Esophagus squamous epithelium (tissue), 4 donors: ENCODE data around the gene PRKRIP1.
"Not testable (repeated sequence)": the region's sequence is repeated elsewhere in the genome, so short reads cannot be mapped to it uniquely, and the experiment has no call there.

Experiments used
- POLR2A ChIP-seq, 4 donors: fragments of 450-650 bp; IDR thresholded peaks; one replicate each; pipeline ENCODE4 v1.6.1; 2017; ENCODE audit warnings: antibody characterized with exemption in 4 of 4, mild to moderate bottlenecking in 4 of 4, moderate library complexity in 3 of 4
- TF ChIP-seq, protein P1 (sequence below), 6 experiments: fragments of 450-650 bp in 4 of 6; fragments of 200-600 bp in 2 of 6; sonication (generic) in 2 of 6; IDR thresholded peaks; one replicate each; pipeline ENCODE4 v1.5.1; 2016 to 2019; ENCODE audit warnings: antibody characterized with exemption in 6 of 6, mild to moderate bottlenecking in 4 of 6, moderate library complexity in 4 of 6

DNA sequence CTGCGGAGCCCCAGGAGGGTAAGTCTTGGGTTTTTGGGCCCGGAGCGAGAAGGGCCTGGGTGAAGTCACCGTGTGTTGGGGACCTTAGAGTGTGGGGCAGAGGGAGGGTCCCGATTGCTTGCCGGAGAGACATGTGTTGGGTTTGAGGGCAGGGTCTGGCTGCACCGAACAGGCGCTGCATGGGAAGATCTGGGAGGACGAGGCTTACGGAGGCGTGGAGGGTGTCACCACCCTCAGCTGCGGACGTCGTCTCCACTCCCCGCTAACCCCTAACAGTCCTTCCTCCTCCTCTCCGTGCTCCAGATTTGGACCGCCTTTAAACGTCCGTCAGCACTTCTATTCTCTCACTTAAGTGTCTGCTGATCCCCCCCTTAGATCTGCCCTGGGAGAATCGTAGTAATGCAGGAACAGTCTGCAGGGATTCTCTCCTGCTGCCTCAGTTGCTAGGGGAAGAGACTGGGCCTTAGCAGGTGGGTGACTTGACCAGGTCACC lies 31.7 kb upstream of the PRKRIP1 start:
- TF ChIP-seq, protein P1, sequence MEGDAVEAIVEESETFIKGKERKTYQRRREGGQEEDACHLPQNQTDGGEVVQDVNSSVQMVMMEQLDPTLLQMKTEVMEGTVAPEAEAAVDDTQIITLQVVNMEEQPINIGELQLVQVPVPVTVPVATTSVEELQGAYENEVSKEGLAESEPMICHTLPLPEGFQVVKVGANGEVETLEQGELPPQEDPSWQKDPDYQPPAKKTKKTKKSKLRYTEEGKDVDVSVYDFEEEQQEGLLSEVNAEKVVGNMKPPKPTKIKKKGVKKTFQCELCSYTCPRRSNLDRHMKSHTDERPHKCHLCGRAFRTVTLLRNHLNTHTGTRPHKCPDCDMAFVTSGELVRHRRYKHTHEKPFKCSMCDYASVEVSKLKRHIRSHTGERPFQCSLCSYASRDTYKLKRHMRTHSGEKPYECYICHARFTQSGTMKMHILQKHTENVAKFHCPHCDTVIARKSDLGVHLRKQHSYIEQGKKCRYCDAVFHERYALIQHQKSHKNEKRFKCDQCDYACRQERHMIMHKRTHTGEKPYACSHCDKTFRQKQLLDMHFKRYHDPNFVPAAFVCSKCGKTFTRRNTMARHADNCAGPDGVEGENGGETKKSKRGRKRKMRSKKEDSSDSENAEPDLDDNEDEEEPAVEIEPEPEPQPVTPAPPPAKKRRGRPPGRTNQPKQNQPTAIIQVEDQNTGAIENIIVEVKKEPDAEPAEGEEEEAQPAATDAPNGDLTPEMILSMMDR (IDR thresholded peaks at IDR 0.05) = not testable (repeated sequence)
- TF ChIP-seq POLR2A (IDR thresholded peaks at IDR 0.05) = not testable (repeated sequence)
